ENCODE results near the gene ADAMTS3. TPM values are rescaled to one million over a fixed set of nuclear protein-coding genes. Genes with fewer than 3 reads are reported as not detected.

The ADAMTS3 gene
- total and polyA plus RNA-seq, 2 donors (not counting 3 experiments of a cell fraction or from before 2014, with no cell fraction given) = 0.37 to 1.3 TPM

DNA sequence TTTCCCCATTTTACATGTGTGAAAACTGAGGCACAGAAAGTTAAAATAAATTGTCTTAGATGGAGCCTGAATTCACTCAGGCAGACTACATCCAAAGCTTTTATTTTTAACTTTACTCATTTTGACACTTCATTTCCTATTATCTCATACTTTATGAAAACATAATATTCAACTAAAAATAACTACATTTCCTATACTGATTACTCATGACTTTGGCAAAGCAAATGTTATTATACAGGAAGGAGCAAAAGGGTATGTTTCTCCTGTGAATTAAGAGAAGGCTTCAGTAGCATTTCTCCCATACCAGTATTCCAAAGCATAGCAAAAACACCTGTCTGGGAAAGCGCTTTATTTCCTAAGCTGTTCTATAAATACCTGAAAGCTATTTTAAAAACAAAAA is 178.6 kb downstream of the ADAMTS3 start:
- peak; percentile 90 for DNase-seq (ENCODE audit: low read depth, low spot score)
- Histone ChIP-seq H3K27me3 (ENCODE audit: control insufficient read depth in 2 of 2, insufficient read depth in 2 of 2, low read length in 2 of 2) (no peaks in the 10 kb centered on the region), H3K4me3 (replicated peaks in 1 of 3; ENCODE audit: insufficient read depth in 1 of 3, low read depth in 1 of 3, low read length in 3 of 3) (no peak overlapping the region), H3K79me2 (ENCODE audit: control insufficient read depth, insufficient read depth, low read length) (no peaks in the 10 kb centered on the region), H3K9me1 (replicated peaks; ENCODE audit: control insufficient read depth, extremely low read depth, insufficient read depth, low read length) (no peaks in the 10 kb centered on the region), H3K9ac (replicated peaks; ENCODE audit: extremely low read depth, insufficient read depth, low read length) (peak overlapping the region; percentile 24), H3K36me3 (ENCODE audit: control insufficient read depth in 2 of 2, extremely low read depth in 1 of 2, insufficient read depth in 2 of 2, low read length in 2 of 2) (no peaks in the 10 kb centered on the region), H3K9me3 (replicated peaks; ENCODE audit: control insufficient read depth, insufficient read depth, low read length) (no peaks in the 10 kb centered on the region), H3K27ac (ENCODE audit: insufficient read depth, low read depth, low read length) (peak overlapping the region; percentile 51), H3K4me1 (ENCODE audit: control insufficient read depth, extremely low read depth, insufficient read depth, low read length) (peaks cover 27% of the 10 kb centered on the region), H2AFZ (ENCODE audit: low read depth, low read length) (no peak overlapping the region), H3K4me2 (ENCODE audit: insufficient read depth, low read length) (peak overlapping the region; percentile 72), H4K20me1 (replicated peaks; ENCODE audit: control insufficient read depth, extremely low read depth, insufficient read depth, low read length) (no peaks in the 10 kb centered on the region)
- peak; percentile 55 for TF ChIP-seq FOS (IDR thresholded peaks at IDR 0.05; ENCODE audit: borderline replicate concordance, insufficient read depth, low read length)
- TF ChIP-seq MYC (IDR thresholded peaks at IDR 0.05; ENCODE audit: low read depth, low read length) = no peak
- TF ChIP-seq POLR2A (IDR thresholded peaks at IDR 0.05; ENCODE audit: low read depth, low read length) = no peak
- peak; percentile 86 for TF ChIP-seq JUN (IDR thresholded peaks at IDR 0.05; ENCODE audit: borderline replicate concordance, insufficient read depth, insufficient read length, low read depth)
- intact Hi-C loops (cut with micrococcal nuclease) = loop anchor here (2.0 kb wide), 1 partner anchor 28 kb away; no protein-coding TSS in a partner anchor
- FAIRE-seq = peak; percentile 72
- dilution Hi-C loops (cut with MboI; ENCODE audit: extremely low pct_ligation_motif_present, low sequenced_read_pairs) = no loop called here
- BruUV-seq (replicated peaks) = no TSS peak
- POLR2A ChIA-PET = no interaction called here
- CTCF ChIA-PET = interaction anchor here (1.0 to 1.9 kb wide), 4 partner anchors 28 to 64 kb away, joined by 3 to 7 read pairs (median 4); no protein-coding TSS in a partner anchor

DNA sequence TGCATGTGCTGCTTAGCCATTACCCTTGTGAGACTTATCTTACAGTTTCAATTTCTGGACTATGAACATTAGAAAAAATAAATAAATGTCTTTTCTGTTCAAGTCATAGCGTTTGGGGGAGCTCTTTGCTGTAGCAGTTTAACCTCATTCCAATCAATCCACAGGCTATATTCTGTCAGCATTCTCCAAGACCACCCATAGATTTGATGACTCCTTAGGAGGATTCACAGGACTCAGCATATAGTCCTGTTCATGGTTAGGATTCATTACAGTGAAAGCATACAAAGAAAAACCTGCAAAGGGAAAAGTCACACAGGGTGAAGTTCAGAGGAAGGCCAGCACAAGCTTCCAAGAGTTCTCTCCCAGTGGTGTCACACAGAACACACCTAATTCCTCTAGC is 180.5 kb downstream of the ADAMTS3 start:
- no peaks in the 10 kb centered on the region for H3K79me2 ChIP-seq (ENCODE audit: control insufficient read depth, insufficient read depth, low read length)
- intact Hi-C loops (cut with micrococcal nuclease) = no loop called here
- H3K9ac ChIP-seq (replicated peaks; ENCODE audit: extremely low read depth, insufficient read depth, low read length) = no peak overlapping the region
- H3K4me2 ChIP-seq (ENCODE audit: insufficient read depth, low read length) = no peak overlapping the region
- H3K9me1 ChIP-seq (replicated peaks; ENCODE audit: control insufficient read depth, extremely low read depth, insufficient read depth, low read length) = no peaks in the 10 kb centered on the region
- TF ChIP-seq FOS (IDR thresholded peaks at IDR 0.05; ENCODE audit: borderline replicate concordance, insufficient read depth, low read length) (no peak), POLR2A (IDR thresholded peaks at IDR 0.05; ENCODE audit: low read depth, low read length) (no peak), GATA2 (IDR thresholded peaks at IDR 0.05; ENCODE audit: insufficient read depth, insufficient read length, low read depth, low read length) (no peak), MYC (IDR thresholded peaks at IDR 0.05; ENCODE audit: low read depth, low read length) (no peak), POLR2AphosphoS5 (IDR thresholded peaks at IDR 0.05; ENCODE audit: insufficient read depth, low read depth, low read length) (no peak), EZH2 (IDR thresholded peaks at IDR 0.05; ENCODE audit: borderline replicate concordance, low read depth, low read length, severe bottlenecking) (no peak), JUN (IDR thresholded peaks at IDR 0.05; ENCODE audit: borderline replicate concordance, insufficient read depth, insufficient read length, low read depth) (no peak)
- TF ChIP-seq, protein P1, sequence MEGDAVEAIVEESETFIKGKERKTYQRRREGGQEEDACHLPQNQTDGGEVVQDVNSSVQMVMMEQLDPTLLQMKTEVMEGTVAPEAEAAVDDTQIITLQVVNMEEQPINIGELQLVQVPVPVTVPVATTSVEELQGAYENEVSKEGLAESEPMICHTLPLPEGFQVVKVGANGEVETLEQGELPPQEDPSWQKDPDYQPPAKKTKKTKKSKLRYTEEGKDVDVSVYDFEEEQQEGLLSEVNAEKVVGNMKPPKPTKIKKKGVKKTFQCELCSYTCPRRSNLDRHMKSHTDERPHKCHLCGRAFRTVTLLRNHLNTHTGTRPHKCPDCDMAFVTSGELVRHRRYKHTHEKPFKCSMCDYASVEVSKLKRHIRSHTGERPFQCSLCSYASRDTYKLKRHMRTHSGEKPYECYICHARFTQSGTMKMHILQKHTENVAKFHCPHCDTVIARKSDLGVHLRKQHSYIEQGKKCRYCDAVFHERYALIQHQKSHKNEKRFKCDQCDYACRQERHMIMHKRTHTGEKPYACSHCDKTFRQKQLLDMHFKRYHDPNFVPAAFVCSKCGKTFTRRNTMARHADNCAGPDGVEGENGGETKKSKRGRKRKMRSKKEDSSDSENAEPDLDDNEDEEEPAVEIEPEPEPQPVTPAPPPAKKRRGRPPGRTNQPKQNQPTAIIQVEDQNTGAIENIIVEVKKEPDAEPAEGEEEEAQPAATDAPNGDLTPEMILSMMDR (IDR thresholded peaks at IDR 0.05; ENCODE audit: extremely low read depth in 1 of 2, insufficient read depth in 1 of 2, low read depth in 1 of 2, low read length in 2 of 2) = no peak
- TF ChIP-seq, protein P2, sequence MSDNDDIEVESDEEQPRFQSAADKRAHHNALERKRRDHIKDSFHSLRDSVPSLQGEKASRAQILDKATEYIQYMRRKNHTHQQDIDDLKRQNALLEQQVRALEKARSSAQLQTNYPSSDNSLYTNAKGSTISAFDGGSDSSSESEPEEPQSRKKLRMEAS (IDR thresholded peaks at IDR 0.05; ENCODE audit: insufficient read depth, insufficient read length) = no peak
- dilution Hi-C loops (cut with MboI; ENCODE audit: extremely low pct_ligation_motif_present, low sequenced_read_pairs) = no loop called here
- FAIRE-seq (no peak), DNase-seq (ENCODE audit: low read depth, low spot score) (no peak)
- H3K4me3 ChIP-seq (replicated peaks in 1 of 3; ENCODE audit: insufficient read depth in 1 of 3, low read depth in 1 of 3, low read length in 3 of 3) = no peak overlapping the region
- no peak overlapping the region for H2AFZ ChIP-seq (ENCODE audit: low read depth, low read length)
- no peaks in the 10 kb centered on the region for H3K36me3 ChIP-seq (ENCODE audit: control insufficient read depth in 2 of 2, extremely low read depth in 1 of 2, insufficient read depth in 2 of 2, low read length in 2 of 2)
- ChIA-PET CTCF (interaction anchor here (1.5 to 2.1 kb wide), 2 partner anchors 30 to 62 kb away, joined by 5 to 6 read pairs; no protein-coding TSS in a partner anchor), POLR2A (no interaction called here)
- BruUV-seq (replicated peaks) = no TSS peak
- peaks cover 20% of the 10 kb centered on the region for H3K4me1 ChIP-seq (ENCODE audit: control insufficient read depth, extremely low read depth, insufficient read depth, low read length)
- H3K27me3 ChIP-seq (ENCODE audit: control insufficient read depth in 2 of 2, insufficient read depth in 2 of 2, low read length in 2 of 2) = no peaks in the 10 kb centered on the region
- H3K9me3 ChIP-seq (replicated peaks; ENCODE audit: control insufficient read depth, insufficient read depth, low read length) = no peaks in the 10 kb centered on the region
- no peak overlapping the region for H3K27ac ChIP-seq (ENCODE audit: insufficient read depth, low read depth, low read length)
- H4K20me1 ChIP-seq (replicated peaks; ENCODE audit: control insufficient read depth, extremely low read depth, insufficient read depth, low read length) = no peaks in the 10 kb centered on the region
